ENCODE results near the gene BHLHA15.

DNA sequence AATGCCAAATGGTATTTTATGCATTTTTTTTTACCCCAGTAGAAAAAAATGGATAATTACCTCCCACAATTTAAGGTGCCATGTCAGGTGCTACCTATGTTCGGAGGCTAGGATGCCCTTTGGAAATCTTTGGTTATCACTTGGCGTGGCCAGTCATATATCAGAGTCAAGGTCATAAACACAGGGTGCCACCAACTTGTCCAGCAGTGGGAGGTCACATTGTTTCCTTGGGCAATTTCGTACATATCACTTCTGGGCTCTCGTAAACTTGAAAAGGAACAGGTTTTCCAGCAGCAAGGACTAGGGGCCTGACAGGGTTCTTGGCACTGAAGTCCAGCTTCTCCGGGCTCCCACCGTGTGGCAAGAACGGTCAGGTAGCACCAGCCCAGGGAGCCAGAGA is 48.0 kb upstream of the BHLHA15 start:
- no peak for TF ChIP-seq POLR2A (IDR thresholded peaks at IDR 0.05)
- TF ChIP-seq, protein P1, sequence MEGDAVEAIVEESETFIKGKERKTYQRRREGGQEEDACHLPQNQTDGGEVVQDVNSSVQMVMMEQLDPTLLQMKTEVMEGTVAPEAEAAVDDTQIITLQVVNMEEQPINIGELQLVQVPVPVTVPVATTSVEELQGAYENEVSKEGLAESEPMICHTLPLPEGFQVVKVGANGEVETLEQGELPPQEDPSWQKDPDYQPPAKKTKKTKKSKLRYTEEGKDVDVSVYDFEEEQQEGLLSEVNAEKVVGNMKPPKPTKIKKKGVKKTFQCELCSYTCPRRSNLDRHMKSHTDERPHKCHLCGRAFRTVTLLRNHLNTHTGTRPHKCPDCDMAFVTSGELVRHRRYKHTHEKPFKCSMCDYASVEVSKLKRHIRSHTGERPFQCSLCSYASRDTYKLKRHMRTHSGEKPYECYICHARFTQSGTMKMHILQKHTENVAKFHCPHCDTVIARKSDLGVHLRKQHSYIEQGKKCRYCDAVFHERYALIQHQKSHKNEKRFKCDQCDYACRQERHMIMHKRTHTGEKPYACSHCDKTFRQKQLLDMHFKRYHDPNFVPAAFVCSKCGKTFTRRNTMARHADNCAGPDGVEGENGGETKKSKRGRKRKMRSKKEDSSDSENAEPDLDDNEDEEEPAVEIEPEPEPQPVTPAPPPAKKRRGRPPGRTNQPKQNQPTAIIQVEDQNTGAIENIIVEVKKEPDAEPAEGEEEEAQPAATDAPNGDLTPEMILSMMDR (IDR thresholded peaks at IDR 0.05): no peak
